Measurements from ENCODE around the gene KIAA1328.

Gene KIAA1328

GRCh38 chr18:37246779-37247340, 417.9 kb downstream of the KIAA1328 start:
- no peak overlapping the region for H3K27ac ChIP-seq

GRCh38 chr18:37247497-37248161, 418.7 kb downstream of the KIAA1328 start:
- no peak overlapping the region for H3K27ac ChIP-seq
- no peak for TF ChIP-seq CTCF (conservative IDR thresholded peaks at IDR 0.05)
- no peak for TF ChIP-seq ZFX (IDR thresholded peaks at IDR 0.05)

More at GRCh38 chr18:37246779-37247340, 417.9 kb downstream of the KIAA1328 start:
- TF ChIP-seq CTCF (conservative IDR thresholded peaks at IDR 0.05) = no peak
- no peak for TF ChIP-seq ZFX (IDR thresholded peaks at IDR 0.05)

GRCh38 chr18:37248281-37248680, 419.4 kb downstream of the KIAA1328 start:
- no peak for TF ChIP-seq ZFX (IDR thresholded peaks at IDR 0.05)
- no peak for TF ChIP-seq CTCF (conservative IDR thresholded peaks at IDR 0.05)
- H3K27ac ChIP-seq = no peak overlapping the region

GRCh38 chr18:37249171-37249886, 420.4 kb downstream of the KIAA1328 start:
- H3K27ac ChIP-seq = no peak overlapping the region
- no peak for TF ChIP-seq ZFX (IDR thresholded peaks at IDR 0.05)
- TF ChIP-seq CTCF (conservative IDR thresholded peaks at IDR 0.05) = no peak

GRCh38 chr18:37249895-37250618, 421.1 kb downstream of the KIAA1328 start:
- TF ChIP-seq ZFX (IDR thresholded peaks at IDR 0.05) (no peak), CTCF (conservative IDR thresholded peaks at IDR 0.05) (no peak)

GRCh38 chr18:37251679-37252078, 422.8 kb downstream of the KIAA1328 start:
- H3K27ac ChIP-seq = no peak overlapping the region
- no peak for TF ChIP-seq ZFX (IDR thresholded peaks at IDR 0.05)
- TF ChIP-seq CTCF (conservative IDR thresholded peaks at IDR 0.05) = no peak

More at GRCh38 chr18:37249895-37250618, 421.1 kb downstream of the KIAA1328 start:
- no peak overlapping the region for H3K27ac ChIP-seq

Measured in C4-2B (cell line).